Stimulated activated CD4-positive, alpha-beta T cell treated with anti-CD3 and anti-CD28 coated beads, Interleukin-1b, Interleukin-23, amount 100 ng/mL, for 1 hour (primary cell): ENCODE measurements around the gene ABCA2.
"Not testable (repeated sequence)": the region's sequence is repeated elsewhere in the genome, so short reads cannot be mapped to it uniquely, and the experiment has no call there.

Experiments
- DNase-seq, 2 donors: peaks; one replicate each; pipeline ENCODE4 v3.0.0-alpha.2; 2020; ENCODE audit warnings: low read depth in 2 of 2

ABCA2 gene

DNA sequence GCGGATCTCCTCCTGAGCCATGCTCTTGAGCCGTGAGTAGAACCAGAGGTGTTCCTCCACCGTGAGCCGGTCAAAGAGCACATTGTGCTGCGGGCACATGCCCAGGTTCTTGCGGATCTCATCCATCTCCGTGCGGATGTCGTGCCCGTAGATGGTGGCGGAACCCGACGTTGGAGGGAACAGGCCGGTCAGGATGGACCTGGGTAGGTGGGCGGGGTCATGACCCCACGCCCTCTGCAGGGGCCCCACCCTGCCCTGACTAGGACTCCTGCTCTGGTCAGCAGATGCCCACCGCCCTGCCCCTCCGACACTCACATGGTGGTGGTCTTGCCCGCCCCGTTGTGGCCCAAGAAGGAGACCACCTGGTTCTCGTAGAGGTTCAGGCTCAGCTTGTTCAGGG is 12.1 kb downstream of the ABCA2 start:
- no peak for DNase-seq

DNA sequence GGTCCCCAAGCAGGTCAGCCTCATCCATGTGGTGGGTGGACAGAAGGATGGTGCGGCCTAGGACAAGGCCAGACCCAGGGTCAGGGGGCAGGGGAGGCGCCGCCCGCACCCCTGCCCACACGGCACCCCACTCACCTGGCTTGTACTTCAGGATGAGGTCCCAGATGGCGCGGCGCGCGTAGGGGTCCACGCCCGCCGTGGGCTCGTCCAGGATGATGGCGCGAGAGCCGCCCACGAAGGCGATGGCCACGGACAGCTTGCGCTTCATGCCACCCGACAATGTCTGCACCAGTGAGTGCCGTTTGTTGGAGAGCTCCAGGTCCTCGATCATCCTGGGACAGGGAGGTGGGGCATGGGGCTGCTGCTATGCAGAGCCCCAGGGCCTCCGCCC is 12.5 kb downstream of the ABCA2 start:
- no peak for DNase-seq

GRCh38 chr9:137014776-137015539 is 13.1 kb downstream of the ABCA2 start:
- no peak for DNase-seq

- no peak for DNase-seq
Observed at GRCh38 chr9:137014166-137014565, 13.9 kb downstream of the ABCA2 start.

DNA sequence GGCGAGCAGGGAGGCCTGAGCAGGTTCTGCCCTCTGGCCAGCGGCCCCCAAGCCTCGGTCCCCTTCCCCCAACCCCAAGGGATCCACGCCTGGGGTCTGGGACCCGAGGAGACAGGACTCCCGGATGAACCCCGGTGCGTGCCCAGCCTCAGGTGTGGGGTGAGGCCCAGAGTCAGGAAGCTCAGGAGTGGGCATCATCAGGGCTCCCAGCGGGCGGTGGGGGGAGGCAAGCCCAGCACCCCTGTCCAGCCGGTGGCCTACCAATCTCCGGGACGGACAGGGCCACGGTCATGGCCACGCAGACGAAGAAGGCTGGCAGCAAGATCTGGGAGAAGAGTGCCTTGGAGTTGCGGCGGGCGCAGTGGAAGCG is 14.5 kb downstream of the ABCA2 start:
- no peak for DNase-seq

DNA sequence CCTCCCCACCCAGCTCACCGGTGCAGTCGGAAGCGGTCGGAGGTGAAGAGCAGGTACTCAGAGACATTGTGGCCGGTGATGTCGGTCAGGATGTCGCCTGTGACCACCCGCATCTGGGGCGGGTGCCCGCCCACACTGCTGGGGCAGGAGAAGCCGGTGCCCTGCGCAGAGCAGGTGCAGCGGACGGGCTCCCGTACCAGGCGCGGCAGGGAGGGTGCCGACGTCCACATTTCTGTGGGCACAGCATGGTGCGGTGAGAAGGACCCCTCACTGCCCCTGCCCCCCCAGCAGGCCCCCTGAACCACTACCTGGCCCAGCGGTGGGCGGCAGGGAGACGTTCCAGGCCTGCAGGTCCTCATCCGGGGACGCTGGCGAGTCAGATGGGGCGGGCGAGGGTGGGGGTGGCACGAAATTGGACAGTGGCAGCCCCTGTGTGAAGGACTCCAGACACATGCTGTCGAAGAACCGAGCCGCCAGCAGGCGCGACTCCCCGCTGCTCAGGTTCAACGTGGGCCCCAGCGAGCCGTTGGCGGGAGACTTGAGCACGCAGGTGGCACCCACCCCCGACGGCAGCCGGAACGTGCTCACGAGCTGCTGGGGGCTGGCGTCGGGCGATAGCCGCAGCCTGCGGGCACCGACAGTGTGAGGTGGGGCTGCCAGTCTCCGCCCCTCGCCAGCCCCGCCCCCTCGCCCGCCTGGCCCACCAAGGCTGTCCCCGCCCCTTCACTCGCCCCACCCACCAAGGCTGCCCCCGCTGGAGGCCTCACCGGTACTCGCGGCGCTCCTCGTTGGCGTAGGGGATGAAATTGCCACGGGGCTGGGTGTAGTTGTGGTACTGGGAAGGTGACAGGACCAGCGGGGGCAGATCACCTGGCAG is 15.1 kb downstream of the ABCA2 start:
- no peak for DNase-seq

DNA sequence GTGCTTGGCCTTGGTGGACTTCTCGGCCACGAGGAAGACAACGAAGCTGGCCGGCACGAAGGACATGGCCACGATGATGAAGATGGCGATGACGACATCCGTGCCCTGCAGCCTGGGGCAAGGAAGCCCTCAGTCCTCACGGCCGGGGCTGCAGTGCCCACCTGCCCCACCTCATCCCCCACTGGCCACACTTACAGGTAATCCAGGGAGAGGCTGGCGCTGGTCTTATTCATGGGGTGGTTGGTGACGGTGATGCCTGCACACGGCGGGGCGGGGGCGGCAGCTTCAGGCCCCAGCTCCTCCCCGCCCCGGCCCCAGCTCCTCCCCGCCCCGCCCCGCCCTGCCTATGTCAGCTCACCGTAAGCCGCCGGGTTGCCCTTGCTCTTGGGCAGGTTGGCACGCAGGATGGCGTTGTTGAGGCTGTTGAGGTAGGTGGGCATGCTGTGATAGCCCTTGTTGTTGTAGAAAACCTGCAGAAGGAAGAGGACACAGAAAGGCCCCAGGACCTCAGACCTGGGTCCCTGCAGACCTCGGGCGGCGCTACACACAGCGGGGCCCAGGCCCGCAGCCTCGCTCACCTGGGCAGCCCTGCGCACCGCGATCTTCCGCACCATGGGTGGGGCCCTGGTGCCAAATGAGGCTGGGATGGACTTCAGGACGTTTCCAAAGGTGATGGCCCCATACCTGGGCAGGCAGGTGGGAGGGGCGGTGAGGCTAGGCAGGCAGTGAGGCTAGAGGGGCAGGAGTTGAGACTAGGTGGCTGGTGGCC is 15.9 kb downstream of the ABCA2 start:
- no peak for DNase-seq

GRCh38 chr9:137011156-137011555 is 16.9 kb downstream of the ABCA2 start:
- no peak for DNase-seq

DNA sequence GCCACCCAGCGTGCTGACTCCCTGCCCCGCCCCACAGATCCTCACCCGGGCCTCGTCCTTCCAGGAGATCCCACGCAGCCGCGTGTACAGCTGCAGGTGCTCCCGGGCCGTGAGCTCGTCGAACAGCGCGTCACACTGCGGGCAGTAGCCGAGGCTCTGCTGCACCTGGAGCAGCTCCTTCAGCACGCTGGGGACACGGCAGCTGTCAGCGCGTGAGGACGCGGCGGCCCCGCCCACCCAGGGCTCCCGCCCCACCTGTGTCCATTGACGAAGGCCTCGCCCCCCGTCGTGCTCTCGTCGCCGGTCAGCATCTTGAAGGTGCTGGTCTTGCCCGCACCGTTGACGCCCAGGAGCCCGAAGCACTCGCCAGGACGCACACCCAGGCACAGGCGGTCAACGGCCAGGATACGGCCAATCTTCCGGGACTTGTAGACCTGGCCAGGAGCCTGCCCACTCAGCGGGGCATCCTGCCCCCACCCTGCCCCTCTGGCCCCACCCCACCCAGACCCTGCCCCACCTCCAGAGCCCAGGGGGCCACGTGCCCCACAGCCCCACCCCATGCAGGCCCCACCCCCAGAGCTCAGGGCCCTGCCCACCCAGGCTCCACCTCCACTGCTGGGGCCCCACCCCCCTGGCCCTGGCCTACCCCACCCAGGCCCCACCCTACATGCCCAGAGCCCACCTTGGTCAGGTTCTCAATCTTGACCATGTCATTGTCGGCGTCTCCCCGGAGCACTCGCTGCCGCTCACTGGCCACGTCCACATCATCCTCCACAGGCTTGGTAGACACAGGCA is 17.9 kb downstream of the ABCA2 start:
- DNase-seq = no peak

GRCh38 chr9:137009217-137009616 is 18.8 kb downstream of the ABCA2 start:
- DNase-seq = no peak

GRCh38 chr9:137008312-137008711 is 19.7 kb downstream of the ABCA2 start:
- DNase-seq = no peak

- no peak for DNase-seq
Observed at GRCh38 chr9:137007816-137008270, 20.2 kb downstream of the ABCA2 start.

GRCh38 chr9:137007108-137007815 is 20.8 kb downstream of the ABCA2 start:
- DNase-seq = no peak

GRCh38 chr9:137006116-137007003 is 21.7 kb downstream of the ABCA2 start:
- DNase-seq = no peak

- not testable (repeated sequence) for DNase-seq
Observed at GRCh38 chr9:137004285-137004684, 23.8 kb downstream of the ABCA2 start.

DNA sequence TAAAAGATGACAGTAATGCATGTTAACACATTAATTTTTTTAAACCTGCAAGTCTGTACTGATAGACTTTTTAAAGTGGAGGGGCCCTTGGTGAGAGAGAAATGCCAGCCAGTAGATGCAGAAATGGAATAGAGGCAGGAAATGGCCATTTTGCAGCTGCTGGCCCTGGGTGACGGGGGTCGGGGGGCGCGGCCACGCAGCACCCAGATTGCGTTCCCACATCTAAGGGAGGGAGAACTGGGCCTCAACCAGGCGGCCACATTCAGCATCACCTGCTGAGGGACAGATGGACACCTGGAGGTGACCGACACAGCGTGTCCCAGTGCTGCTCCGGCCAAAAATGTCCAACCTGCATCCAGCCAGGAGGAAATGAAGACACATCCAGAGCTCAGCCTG is 25.4 kb downstream of the ABCA2 start:
- DNase-seq = no peak

DNA sequence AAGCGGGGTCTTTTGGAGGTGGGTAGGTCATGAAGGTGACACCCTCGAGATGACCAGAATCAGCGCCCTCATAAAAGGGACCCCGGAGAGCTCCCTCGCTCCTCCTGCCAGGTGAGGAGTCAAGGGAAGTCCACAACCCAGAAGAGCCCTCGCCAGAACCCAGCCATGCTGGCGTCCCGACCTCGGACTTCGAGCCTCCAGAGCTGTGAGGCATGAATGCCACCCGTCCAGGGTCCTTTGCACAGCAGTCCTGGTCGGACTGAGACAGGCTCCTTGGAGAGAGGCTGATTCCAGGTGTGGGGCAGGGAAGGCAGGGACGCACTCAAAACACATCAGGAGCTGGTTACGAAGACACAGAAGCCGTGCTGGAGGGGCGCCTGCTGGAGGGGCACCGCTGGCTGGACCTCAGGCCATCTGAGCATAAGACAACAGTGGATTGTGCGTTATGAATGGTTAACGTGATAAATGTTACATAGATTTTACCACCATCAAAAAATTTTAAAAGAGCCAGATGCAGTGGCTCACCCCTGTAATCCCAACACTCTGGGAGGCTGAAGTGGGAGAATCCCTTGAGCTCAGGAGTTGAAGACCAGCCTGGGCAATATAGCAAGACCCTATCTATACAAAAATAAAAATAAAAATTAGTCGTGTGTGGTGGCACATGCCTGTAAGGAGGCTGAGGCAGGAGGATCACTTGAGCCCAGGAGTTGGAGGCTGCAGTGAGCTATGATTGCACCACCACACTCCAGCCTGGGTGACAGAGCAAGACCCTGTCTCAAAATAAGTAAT is 26.0 kb downstream of the ABCA2 start:
- DNase-seq = no peak

GRCh38 chr9:137000177-137000930 is 27.7 kb downstream of the ABCA2 start:
- DNase-seq = no peak
